HuH-7 (cell line): ENCODE results near the gene DPP10.
"Not testable (repeated sequence)": the region's sequence is repeated elsewhere in the genome, so short reads cannot be mapped to it uniquely, and the experiment has no call there.

Experiments
- DNase-seq: peaks from one replicate; pipeline ENCODE4 v3.0.0; 2011; ENCODE audit warnings: low spot score

DPP10 gene

GRCh38 chr2:114442510-114442909 is at the start of gene DPP10:
Gene DPP10 (plus strand): TSS chr2:114442641.
- peak; percentile 4 for DNase-seq

- no peak for DNase-seq
Observed at GRCh38 chr2:114400890-114401289, 41.6 kb upstream of the DPP10 start.

- no peak for DNase-seq
Observed at GRCh38 chr2:114405247-114406116, 37.0 kb upstream of the DPP10 start.

GRCh38 chr2:114406347-114406746 is 36.1 kb upstream of the DPP10 start:
- no peak for DNase-seq

- not testable (repeated sequence) for DNase-seq
Observed at GRCh38 chr2:114407353-114407752, 35.1 kb upstream of the DPP10 start.

GRCh38 chr2:114421781-114422180 is 20.7 kb upstream of the DPP10 start:
- no peak for DNase-seq

- DNase-seq, result no peak
Observed at GRCh38 chr2:114424699-114425098, 17.7 kb upstream of the DPP10 start.

GRCh38 chr2:114426756-114427155 is 15.7 kb upstream of the DPP10 start:
- no peak for DNase-seq

GRCh38 chr2:114436329-114436728 is 6.1 kb upstream of the DPP10 start:
- no peak for DNase-seq

- no peak for DNase-seq
Observed at GRCh38 chr2:114446571-114446970, 4.1 kb downstream of the DPP10 start.

GRCh38 chr2:114450639-114451038 is 8.2 kb downstream of the DPP10 start:
- no peak for DNase-seq

GRCh38 chr2:114456566-114456965 is 14.1 kb downstream of the DPP10 start:
- DNase-seq, result no peak

- no peak for DNase-seq
Observed at GRCh38 chr2:114457956-114458355, 15.5 kb downstream of the DPP10 start.

GRCh38 chr2:114461116-114461515 is 18.7 kb downstream of the DPP10 start:
- no peak for DNase-seq

- DNase-seq, result no peak
Observed at GRCh38 chr2:114464961-114465706, 22.7 kb downstream of the DPP10 start.

GRCh38 chr2:114468343-114468742 is 25.9 kb downstream of the DPP10 start:
- DNase-seq, result no peak

- DNase-seq, result no peak
Observed at GRCh38 chr2:114472246-114472645, 29.8 kb downstream of the DPP10 start.

- DNase-seq, result no peak
Observed at GRCh38 chr2:114472726-114473125, 30.3 kb downstream of the DPP10 start.

GRCh38 chr2:114488841-114489530 is 46.5 kb downstream of the DPP10 start:
- DNase-seq, result no peak

GRCh38 chr2:114495046-114495445 is 52.6 kb downstream of the DPP10 start:
- no peak for DNase-seq

GRCh38 chr2:114496959-114497358 is 54.5 kb downstream of the DPP10 start:
- no peak for DNase-seq

- no peak for DNase-seq
Observed at GRCh38 chr2:114499101-114499500, 56.7 kb downstream of the DPP10 start.

- no peak for DNase-seq
Observed at GRCh38 chr2:114507744-114508143, 65.3 kb downstream of the DPP10 start.
